ENCODE measurements around the gene LCT. TPM values are rescaled to one million over a fixed set of nuclear protein-coding genes. Genes with fewer than 3 reads are reported as not detected.

LCT gene
- total RNA-seq, 1 experiment from 2014 or later: 1.3 TPM

DNA sequence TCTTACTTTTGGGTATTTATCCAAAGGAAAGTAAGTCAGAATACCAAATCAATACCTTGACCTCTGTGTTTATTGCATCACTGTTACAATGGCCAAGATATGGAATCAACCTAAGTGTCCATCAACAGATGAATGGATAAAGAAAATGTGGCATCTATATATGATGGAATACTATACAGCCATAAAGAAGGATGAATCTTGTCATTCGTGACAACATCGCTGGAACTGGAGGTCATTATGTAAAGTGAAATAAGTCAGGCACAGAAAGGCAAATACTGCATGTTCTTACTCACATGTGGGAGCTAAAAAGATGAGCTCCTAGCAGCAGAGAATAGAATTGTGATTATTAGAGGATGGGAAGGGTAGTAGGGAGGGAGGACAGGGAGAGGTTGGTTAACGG, 34.6 kb downstream of the LCT start:
- H3K27ac Mint-ChIP-seq (ENCODE audit: unreplicated experiment): no peak overlapping the region
- H3K36me3 Mint-ChIP-seq (ENCODE audit: insufficient read depth, unreplicated experiment): peaks cover 7% of the 10 kb centered on the region
- H3K4me3 Mint-ChIP-seq (ENCODE audit: low read depth, unreplicated experiment): no peak overlapping the region
- TF ChIP-seq, protein P1, sequence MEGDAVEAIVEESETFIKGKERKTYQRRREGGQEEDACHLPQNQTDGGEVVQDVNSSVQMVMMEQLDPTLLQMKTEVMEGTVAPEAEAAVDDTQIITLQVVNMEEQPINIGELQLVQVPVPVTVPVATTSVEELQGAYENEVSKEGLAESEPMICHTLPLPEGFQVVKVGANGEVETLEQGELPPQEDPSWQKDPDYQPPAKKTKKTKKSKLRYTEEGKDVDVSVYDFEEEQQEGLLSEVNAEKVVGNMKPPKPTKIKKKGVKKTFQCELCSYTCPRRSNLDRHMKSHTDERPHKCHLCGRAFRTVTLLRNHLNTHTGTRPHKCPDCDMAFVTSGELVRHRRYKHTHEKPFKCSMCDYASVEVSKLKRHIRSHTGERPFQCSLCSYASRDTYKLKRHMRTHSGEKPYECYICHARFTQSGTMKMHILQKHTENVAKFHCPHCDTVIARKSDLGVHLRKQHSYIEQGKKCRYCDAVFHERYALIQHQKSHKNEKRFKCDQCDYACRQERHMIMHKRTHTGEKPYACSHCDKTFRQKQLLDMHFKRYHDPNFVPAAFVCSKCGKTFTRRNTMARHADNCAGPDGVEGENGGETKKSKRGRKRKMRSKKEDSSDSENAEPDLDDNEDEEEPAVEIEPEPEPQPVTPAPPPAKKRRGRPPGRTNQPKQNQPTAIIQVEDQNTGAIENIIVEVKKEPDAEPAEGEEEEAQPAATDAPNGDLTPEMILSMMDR (IDR thresholded peaks at IDR 0.05; ENCODE audit: unreplicated experiment): no peak
- CTCF ChIA-PET: interaction anchor here (0.6 to 1.1 kb wide), 2 partner anchors 229 to 1152 kb away, joined by 3 to 4 read pairs; no protein-coding TSS in a partner anchor
- BruUV-seq (replicated peaks): no TSS peak
- no peaks in the 10 kb centered on the region for H3K27me3 Mint-ChIP-seq (ENCODE audit: unreplicated experiment)
- no peak for DNase-seq
- intact Hi-C loops (cut with micrococcal nuclease; ENCODE audit: unreplicated experiment): no loop called here
- peaks cover 6% of the 10 kb centered on the region for H3K4me1 Mint-ChIP-seq (ENCODE audit: low read depth, unreplicated experiment)
- H3K9me3 Mint-ChIP-seq (ENCODE audit: low read depth, unreplicated experiment): no peaks in the 10 kb centered on the region

DNA sequence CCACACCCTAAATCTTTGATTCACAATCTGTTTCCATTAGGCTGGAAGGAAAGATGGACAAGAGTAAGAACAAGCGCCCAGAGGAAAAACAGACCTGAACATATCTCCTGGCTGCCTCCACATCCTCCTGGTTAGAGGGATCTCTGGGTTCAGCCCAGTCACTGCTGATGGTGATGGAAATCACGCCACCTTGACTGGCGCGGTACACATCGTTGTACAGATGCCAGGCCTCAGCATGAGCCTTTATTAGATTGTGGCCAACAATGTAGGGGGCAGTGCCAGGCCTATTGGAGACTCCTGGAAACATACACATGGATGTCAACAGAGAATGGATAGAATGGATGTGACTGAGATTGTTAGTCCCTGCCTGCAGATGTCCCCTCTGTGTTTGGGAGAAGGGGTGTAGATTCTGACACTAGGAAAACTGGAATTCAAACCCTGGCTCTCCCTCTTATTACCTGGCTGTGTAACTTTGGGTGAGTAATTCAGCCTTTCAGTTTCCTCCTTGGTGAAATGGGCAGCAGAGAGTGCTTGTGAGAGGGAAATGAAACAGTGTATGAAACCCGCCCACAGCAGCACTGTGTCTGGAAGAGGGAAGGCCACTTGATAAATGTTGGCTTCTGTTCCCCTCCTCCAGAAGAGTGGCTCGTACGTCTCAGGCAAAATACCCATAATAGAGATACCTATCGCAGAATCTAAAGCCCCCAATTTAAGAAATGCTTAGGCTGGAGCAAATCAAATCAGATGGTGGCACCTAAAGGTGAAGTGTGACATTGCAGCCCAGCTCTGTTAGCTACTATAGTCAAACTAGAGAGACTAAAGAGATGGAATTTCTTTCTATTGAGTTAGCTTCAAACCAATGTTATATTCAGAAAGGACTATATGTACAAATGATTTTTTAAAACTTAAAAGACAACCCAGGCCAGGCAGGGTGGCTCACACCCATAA, 36.2 kb downstream of the LCT start:
- H3K36me3 Mint-ChIP-seq (ENCODE audit: insufficient read depth, unreplicated experiment): peaks cover 8% of the 10 kb centered on the region
- H3K4me3 Mint-ChIP-seq (ENCODE audit: low read depth, unreplicated experiment): no peak overlapping the region
- TF ChIP-seq, protein P1 (IDR thresholded peaks at IDR 0.05; ENCODE audit: unreplicated experiment): no peak
- no TSS peak for BruUV-seq (replicated peaks)
- no peaks in the 10 kb centered on the region for H3K27me3 Mint-ChIP-seq (ENCODE audit: unreplicated experiment)
- no peak for DNase-seq
- intact Hi-C loops (cut with micrococcal nuclease; ENCODE audit: unreplicated experiment): no loop called here
- CTCF ChIA-PET: no interaction called here
- no peak overlapping the region for H3K27ac Mint-ChIP-seq (ENCODE audit: unreplicated experiment)
- peaks cover 9% of the 10 kb centered on the region for H3K4me1 Mint-ChIP-seq (ENCODE audit: low read depth, unreplicated experiment)
- no peaks in the 10 kb centered on the region for H3K9me3 Mint-ChIP-seq (ENCODE audit: low read depth, unreplicated experiment)

DNA sequence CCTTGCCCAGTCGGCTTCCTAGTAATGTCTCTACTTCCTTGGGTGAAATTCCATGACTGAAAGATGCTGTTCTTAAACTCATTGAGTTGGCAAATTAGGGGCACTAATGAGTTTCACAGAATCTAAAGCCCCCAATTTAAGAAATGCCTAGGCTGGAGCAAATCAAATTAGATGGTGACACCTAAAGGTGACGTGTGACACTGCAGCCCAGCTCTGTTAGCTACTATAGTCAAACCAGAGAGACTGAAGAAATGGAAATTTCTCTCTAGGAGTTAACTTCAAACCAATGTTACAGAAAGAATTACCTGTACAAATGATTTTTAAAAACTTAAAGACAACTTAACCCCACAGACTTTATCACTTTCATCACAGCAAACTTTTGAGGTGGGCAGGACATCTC, 37.2 kb downstream of the LCT start:
- no peak overlapping the region for H3K27ac Mint-ChIP-seq (ENCODE audit: unreplicated experiment)
- CTCF ChIA-PET: no interaction called here
- peaks cover 9% of the 10 kb centered on the region for H3K4me1 Mint-ChIP-seq (ENCODE audit: low read depth, unreplicated experiment)
- TF ChIP-seq, protein P1 (IDR thresholded peaks at IDR 0.05; ENCODE audit: unreplicated experiment): no peak
- DNase-seq: no peak
- H3K9me3 Mint-ChIP-seq (ENCODE audit: low read depth, unreplicated experiment): no peaks in the 10 kb centered on the region
- intact Hi-C loops (cut with micrococcal nuclease; ENCODE audit: unreplicated experiment): loop anchor here (10.0 kb wide), 1 partner anchor 325 kb away; no protein-coding TSS in a partner anchor
- no peaks in the 10 kb centered on the region for H3K27me3 Mint-ChIP-seq (ENCODE audit: unreplicated experiment)
- no peak overlapping the region for H3K4me3 Mint-ChIP-seq (ENCODE audit: low read depth, unreplicated experiment)
- BruUV-seq (replicated peaks): no TSS peak
- peaks cover 5% of the 10 kb centered on the region for H3K36me3 Mint-ChIP-seq (ENCODE audit: insufficient read depth, unreplicated experiment)

DNA sequence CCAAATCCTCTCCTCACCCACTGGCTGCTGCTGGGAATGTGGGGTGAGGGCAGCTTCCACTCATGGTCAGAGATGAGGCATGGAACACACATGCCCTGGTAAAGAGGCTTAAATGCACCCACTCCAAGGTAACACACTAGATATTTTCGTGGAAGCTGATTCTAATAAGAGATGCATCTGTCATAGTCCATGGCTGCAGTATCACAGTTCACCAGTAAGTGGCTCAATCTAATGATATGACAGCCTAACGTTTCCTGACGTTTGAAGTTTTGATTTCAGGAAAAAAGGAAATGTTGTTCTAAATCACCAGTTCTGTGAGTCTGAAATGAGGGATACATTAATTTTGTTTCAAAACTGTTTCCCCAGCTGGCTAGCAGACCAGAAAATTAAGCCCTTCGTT, 38.2 kb downstream of the LCT start:
- BruUV-seq (replicated peaks): no TSS peak
- TF ChIP-seq, protein P1 (IDR thresholded peaks at IDR 0.05; ENCODE audit: unreplicated experiment): no peak
- no peak for DNase-seq
- H3K27ac Mint-ChIP-seq (ENCODE audit: unreplicated experiment): no peak overlapping the region
- no peak overlapping the region for H3K4me3 Mint-ChIP-seq (ENCODE audit: low read depth, unreplicated experiment)
- intact Hi-C loops (cut with micrococcal nuclease; ENCODE audit: unreplicated experiment): loop anchor here (10.0 kb wide), 1 partner anchor 324 kb away; no protein-coding TSS in a partner anchor
- CTCF ChIA-PET: interaction anchor here (2.1 kb wide), 1 partner anchor 810 kb away, joined by 10 read pairs; no protein-coding TSS in a partner anchor
- H3K4me1 Mint-ChIP-seq (ENCODE audit: low read depth, unreplicated experiment): peaks cover 9% of the 10 kb centered on the region
- no peaks in the 10 kb centered on the region for H3K9me3 Mint-ChIP-seq (ENCODE audit: low read depth, unreplicated experiment)
- no peaks in the 10 kb centered on the region for H3K27me3 Mint-ChIP-seq (ENCODE audit: unreplicated experiment)
- peaks cover 5% of the 10 kb centered on the region for H3K36me3 Mint-ChIP-seq (ENCODE audit: insufficient read depth, unreplicated experiment)
